GM12878 (cell line): Measurements from ENCODE around the gene CCR5AS.

Source experiments
- IKZF2 ChIP-seq, 2 experiments: fragments of 450-650 bp; IDR thresholded peaks; 2 replicates each; pipeline ENCODE4 v1.6.1; 2017; ENCODE audit warnings: mild to moderate bottlenecking in 2 of 2, moderate library complexity in 2 of 2
- NFIC ChIP-seq: IDR thresholded peaks from 2 replicates; pipeline ENCODE4 v1.6.1; 2012; ENCODE audit warnings: low read depth, mild to moderate bottlenecking, inconsistent platforms, low read length, moderate library complexity
- TF ChIP-seq, protein P1 (sequence below): IDR thresholded peaks from 2 replicates; pipeline ENCODE4 v1.6.1; 2012; ENCODE audit warnings: low read depth, low read length, improper control_type of control experiment
- TF ChIP-seq, protein P2 (sequence below): IDR thresholded peaks from 2 replicates; pipeline ENCODE4 v1.6.1; 2012; ENCODE audit warnings: mild to moderate bottlenecking, low read depth, low read length
- TF ChIP-seq, protein P3 (sequence below), 3 experiments: IDR thresholded peaks in 2 of 3; conservative IDR thresholded peaks in 1 of 3; 2 replicates each; pipeline ENCODE4 v1.5.1; 2011; ENCODE audit warnings: low read depth in 3 of 3, low read length in 3 of 3, mild to moderate bottlenecking in 3 of 3, control low read depth in 2 of 3, moderate library complexity in 2 of 3, inconsistent platforms in 1 of 3, mixed read lengths in 1 of 3; ENCODE audit not compliant: control insufficient read depth in 2 of 3, insufficient read depth in 1 of 3; ENCODE audit errors: extremely low read depth in 1 of 3

DNA sequence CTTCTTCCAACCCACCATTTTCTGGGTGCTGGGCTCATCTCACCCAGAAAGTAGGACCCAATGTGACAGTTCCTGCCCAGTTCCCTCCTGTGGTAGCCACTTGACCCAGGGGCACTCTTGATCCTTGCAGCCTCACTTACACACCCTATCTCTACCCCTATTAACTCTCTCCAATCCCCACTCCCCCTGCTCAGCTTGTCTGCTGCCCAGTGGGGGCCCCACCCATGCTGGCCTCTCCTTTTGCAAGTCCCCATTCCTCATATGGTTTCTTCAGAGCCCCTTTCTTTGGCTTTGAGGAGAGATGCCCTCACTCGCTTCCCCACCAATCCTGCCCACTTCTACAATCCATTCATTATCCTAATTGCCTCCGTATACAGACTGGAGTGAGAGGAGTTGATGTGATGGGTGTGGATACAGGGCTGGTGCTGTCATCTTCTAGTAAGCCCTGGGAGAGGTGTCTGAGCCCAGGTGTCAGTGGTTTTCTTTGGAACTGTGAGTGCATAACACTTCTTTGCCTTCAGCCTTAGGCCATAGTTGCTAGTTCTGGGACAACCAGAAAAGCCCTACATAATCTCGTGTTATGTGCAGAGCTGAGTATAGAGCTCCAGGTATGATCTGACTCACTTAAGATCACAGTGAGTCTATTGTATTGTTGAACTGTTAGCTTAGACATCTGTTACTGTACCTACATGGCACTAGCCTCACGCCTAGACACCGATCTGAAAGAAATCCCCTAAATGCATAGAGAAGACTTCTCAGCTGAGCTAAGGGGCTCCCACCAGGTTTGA, 40.9 kb downstream of the CCR5AS start:
- TF ChIP-seq NFIC (no peak), IKZF2 (IDR thresholded peaks at IDR 0.05) (no peak)
- TF ChIP-seq, protein P1, sequence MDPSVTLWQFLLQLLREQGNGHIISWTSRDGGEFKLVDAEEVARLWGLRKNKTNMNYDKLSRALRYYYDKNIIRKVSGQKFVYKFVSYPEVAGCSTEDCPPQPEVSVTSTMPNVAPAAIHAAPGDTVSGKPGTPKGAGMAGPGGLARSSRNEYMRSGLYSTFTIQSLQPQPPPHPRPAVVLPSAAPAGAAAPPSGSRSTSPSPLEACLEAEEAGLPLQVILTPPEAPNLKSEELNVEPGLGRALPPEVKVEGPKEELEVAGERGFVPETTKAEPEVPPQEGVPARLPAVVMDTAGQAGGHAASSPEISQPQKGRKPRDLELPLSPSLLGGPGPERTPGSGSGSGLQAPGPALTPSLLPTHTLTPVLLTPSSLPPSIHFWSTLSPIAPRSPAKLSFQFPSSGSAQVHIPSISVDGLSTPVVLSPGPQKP: no peak
- TF ChIP-seq, protein P2, sequence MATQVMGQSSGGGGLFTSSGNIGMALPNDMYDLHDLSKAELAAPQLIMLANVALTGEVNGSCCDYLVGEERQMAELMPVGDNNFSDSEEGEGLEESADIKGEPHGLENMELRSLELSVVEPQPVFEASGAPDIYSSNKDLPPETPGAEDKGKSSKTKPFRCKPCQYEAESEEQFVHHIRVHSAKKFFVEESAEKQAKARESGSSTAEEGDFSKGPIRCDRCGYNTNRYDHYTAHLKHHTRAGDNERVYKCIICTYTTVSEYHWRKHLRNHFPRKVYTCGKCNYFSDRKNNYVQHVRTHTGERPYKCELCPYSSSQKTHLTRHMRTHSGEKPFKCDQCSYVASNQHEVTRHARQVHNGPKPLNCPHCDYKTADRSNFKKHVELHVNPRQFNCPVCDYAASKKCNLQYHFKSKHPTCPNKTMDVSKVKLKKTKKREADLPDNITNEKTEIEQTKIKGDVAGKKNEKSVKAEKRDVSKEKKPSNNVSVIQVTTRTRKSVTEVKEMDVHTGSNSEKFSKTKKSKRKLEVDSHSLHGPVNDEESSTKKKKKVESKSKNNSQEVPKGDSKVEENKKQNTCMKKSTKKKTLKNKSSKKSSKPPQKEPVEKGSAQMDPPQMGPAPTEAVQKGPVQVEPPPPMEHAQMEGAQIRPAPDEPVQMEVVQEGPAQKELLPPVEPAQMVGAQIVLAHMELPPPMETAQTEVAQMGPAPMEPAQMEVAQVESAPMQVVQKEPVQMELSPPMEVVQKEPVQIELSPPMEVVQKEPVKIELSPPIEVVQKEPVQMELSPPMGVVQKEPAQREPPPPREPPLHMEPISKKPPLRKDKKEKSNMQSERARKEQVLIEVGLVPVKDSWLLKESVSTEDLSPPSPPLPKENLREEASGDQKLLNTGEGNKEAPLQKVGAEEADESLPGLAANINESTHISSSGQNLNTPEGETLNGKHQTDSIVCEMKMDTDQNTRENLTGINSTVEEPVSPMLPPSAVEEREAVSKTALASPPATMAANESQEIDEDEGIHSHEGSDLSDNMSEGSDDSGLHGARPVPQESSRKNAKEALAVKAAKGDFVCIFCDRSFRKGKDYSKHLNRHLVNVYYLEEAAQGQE: no peak
- TF ChIP-seq, protein P3, sequence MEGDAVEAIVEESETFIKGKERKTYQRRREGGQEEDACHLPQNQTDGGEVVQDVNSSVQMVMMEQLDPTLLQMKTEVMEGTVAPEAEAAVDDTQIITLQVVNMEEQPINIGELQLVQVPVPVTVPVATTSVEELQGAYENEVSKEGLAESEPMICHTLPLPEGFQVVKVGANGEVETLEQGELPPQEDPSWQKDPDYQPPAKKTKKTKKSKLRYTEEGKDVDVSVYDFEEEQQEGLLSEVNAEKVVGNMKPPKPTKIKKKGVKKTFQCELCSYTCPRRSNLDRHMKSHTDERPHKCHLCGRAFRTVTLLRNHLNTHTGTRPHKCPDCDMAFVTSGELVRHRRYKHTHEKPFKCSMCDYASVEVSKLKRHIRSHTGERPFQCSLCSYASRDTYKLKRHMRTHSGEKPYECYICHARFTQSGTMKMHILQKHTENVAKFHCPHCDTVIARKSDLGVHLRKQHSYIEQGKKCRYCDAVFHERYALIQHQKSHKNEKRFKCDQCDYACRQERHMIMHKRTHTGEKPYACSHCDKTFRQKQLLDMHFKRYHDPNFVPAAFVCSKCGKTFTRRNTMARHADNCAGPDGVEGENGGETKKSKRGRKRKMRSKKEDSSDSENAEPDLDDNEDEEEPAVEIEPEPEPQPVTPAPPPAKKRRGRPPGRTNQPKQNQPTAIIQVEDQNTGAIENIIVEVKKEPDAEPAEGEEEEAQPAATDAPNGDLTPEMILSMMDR (IDR thresholded peaks at IDR 0.05 in 2 of 3, conservative IDR thresholded peaks at IDR 0.05 in 1 of 3; ENCODE audit: control insufficient read depth in 2 of 3, extremely low read depth in 1 of 3, insufficient read depth in 1 of 3, low read depth in 3 of 3, low read length in 3 of 3): no peak
